ENCODE measurements around the gene ZNF22.

ZNF22 gene

DNA sequence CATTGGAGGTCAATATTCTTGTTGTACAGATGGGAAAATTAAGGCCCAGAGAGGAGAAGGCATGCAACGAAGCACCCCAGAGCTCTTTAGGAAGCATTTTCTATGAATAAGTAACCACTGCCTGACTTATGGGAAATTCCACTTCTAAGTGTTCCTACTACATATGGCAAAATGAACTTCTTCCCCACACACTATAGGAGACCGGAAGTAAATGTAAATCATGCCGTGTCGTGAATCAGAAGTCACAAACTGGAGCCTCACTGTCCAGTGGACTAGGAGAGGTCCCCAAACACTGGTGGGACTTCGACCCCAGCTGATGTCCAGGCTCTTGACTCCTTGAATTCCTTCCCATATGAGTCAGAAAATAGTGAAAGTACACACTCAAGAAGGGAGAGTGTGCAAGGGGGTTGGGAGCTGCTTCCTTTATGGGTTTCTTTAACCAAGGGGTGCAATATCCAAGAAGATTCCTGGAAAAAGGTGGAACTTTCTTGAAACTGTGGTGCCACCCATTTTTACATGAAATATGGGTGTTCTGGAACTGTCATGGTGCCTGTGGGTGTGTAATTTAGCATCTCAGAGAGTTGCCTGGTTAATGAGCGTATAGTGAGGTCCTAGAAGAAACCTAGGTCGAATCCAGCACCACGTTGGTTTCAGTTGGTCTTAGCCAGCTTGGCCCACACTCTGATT lies 34.5 kb upstream of the ZNF22 start:
- Histone ChIP-seq H3K36me3 (ENCODE audit: control insufficient read depth, insufficient read depth, low read length) (peaks cover 8% of the 10 kb centered on the region), H3K27me3 (replicated peaks; ENCODE audit: control insufficient read depth, insufficient read depth, low read length) (no peaks in the 10 kb centered on the region), H3K4me3 (replicated peaks; ENCODE audit: low read depth, low read length) (no peak overlapping the region)
- DNase-seq (ENCODE audit: extremely low read depth, insufficient read length), result no peak
- TF ChIP-seq, protein P1, sequence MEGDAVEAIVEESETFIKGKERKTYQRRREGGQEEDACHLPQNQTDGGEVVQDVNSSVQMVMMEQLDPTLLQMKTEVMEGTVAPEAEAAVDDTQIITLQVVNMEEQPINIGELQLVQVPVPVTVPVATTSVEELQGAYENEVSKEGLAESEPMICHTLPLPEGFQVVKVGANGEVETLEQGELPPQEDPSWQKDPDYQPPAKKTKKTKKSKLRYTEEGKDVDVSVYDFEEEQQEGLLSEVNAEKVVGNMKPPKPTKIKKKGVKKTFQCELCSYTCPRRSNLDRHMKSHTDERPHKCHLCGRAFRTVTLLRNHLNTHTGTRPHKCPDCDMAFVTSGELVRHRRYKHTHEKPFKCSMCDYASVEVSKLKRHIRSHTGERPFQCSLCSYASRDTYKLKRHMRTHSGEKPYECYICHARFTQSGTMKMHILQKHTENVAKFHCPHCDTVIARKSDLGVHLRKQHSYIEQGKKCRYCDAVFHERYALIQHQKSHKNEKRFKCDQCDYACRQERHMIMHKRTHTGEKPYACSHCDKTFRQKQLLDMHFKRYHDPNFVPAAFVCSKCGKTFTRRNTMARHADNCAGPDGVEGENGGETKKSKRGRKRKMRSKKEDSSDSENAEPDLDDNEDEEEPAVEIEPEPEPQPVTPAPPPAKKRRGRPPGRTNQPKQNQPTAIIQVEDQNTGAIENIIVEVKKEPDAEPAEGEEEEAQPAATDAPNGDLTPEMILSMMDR (IDR thresholded peaks at IDR 0.05; ENCODE audit: insufficient read depth, low read length, poor library complexity, severe bottlenecking), result no peak

DNA sequence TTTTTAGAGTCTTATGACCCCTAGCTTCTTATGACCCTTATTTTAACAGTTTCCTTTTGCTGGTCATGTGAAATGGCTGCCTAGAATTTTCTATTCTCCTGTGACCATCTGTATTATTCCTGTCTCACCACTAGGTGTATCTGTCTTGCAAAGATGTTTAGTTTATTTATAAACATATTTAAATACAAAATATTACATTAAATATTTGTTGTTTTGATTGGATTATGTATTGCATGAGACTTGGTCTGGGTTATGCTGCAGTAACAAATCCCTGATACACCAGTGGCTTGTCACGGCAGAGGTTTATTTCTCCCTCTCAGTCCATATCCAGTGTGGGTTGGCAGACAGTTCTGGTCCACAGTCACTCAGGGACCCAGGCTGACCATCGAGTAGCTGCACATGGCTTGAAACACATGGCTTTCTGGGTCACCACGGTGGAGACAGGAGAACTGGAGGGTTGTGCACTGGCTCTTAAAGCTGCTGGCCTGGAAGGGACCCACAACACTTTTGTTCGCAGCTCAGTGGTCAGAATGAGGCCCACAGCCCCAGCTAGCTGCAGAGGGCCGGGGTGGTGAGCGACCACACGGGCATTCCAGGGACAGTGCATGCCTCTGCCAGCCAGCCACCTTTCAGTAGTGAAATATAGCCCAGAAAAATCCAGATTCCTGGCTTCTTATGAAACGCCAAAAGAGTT lies 33.8 kb upstream of the ZNF22 start:
- Histone ChIP-seq H3K4me3 (replicated peaks; ENCODE audit: low read depth, low read length) (no peak overlapping the region), H3K36me3 (ENCODE audit: control insufficient read depth, insufficient read depth, low read length) (peaks cover 8% of the 10 kb centered on the region), H3K27me3 (replicated peaks; ENCODE audit: control insufficient read depth, insufficient read depth, low read length) (no peaks in the 10 kb centered on the region)
- no peak for DNase-seq (ENCODE audit: extremely low read depth, insufficient read length)
- TF ChIP-seq, protein P1 (IDR thresholded peaks at IDR 0.05; ENCODE audit: insufficient read depth, low read length, poor library complexity, severe bottlenecking), result peak; percentile 18

DNA sequence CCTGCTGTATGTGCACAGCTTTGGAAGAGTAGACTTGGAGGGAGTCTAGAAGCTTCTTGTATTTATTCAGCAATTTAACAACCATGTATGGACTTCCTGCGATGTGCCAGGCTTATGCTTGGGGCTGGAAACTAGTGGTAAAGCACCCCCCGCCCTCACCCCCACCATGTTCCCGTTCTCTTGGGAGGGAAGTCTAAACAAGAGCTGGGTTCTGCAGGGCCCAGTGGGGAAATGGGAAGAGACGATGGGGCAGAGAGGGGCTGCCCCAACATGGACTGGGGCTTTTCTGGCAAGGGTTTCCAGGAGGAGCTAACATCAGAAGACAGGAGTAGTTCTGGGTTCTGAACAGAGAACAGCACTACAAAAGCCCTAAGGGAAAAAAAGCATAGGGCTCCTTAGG lies 33.1 kb upstream of the ZNF22 start:
- peaks cover 8% of the 10 kb centered on the region for H3K36me3 ChIP-seq (ENCODE audit: control insufficient read depth, insufficient read depth, low read length)
- H3K27me3 ChIP-seq (replicated peaks; ENCODE audit: control insufficient read depth, insufficient read depth, low read length), result no peaks in the 10 kb centered on the region
- no peak overlapping the region for H3K4me3 ChIP-seq (replicated peaks; ENCODE audit: low read depth, low read length)
- DNase-seq (ENCODE audit: extremely low read depth, insufficient read length), result no peak
- TF ChIP-seq, protein P1 (IDR thresholded peaks at IDR 0.05; ENCODE audit: insufficient read depth, low read length, poor library complexity, severe bottlenecking), result no peak

DNA sequence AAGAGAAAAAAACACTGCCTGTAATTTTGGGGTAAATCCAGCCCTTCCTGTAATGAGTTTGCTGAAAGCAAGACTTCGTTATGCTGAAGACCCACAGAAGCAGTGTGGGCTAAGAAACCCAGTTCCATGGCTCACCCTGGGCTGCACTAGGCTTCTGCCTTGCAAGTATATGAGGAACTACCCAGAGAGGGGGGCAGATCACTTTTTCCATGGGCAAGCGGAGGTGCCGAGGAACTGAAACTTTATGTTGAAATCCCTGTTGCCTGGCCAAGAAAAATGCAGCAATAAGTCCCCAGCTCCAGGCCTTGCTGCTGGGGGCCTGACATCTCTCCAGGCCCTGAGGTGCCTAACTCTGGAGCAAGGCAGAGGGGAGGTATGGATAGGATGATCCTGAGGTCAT lies 32.6 kb upstream of the ZNF22 start:
- Histone ChIP-seq H3K27me3 (replicated peaks; ENCODE audit: control insufficient read depth, insufficient read depth, low read length) (no peaks in the 10 kb centered on the region), H3K4me3 (replicated peaks; ENCODE audit: low read depth, low read length) (no peak overlapping the region), H3K36me3 (ENCODE audit: control insufficient read depth, insufficient read depth, low read length) (peaks cover 11% of the 10 kb centered on the region)
- no peak for DNase-seq (ENCODE audit: extremely low read depth, insufficient read length)
- TF ChIP-seq, protein P1 (IDR thresholded peaks at IDR 0.05; ENCODE audit: insufficient read depth, low read length, poor library complexity, severe bottlenecking), result no peak

DNA sequence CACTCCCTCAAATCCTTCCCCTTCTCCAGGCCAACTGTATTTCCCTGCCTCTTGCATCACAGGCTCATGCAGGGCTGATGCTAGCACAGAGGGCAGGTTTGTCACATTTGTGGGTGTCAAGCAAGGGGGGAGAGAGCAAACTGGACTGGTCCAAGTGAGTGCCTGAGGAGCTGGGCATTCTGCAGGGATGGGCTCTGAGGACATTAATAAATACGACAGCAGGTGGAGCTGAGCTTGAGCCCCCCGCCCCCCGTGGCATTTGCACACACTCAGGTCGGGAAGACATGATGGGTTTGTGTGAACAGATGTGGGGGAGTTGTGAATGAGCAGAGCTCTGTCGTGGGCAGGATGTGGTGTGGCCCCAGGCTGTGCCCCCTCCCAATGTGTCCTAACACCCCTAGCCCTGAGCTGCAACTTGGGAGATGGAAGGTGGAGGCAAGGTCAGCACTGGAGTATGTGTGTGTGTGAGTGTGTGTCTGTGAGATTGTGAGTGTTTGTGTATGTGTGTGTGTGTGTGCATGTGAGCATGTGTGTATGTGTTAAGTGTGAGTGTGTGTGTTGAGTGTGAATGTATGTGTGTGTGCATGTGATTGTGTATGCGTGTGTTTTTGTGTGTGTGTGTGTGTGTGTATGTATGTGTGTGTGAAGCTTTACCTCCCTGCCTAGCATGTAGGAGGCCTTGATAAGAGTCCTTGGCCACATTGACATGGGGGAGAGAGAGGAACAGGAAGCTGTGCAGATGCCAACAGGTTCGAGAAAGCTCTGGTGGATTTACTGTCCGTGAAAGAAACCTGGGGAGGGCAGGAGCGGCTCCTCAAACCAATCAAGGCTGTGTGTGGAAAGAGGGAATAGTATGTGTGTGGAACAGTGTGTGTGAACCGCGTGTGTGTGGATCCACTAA lies 32.0 kb upstream of the ZNF22 start:
- no peak for DNase-seq (ENCODE audit: extremely low read depth, insufficient read length)
- Histone ChIP-seq H3K36me3 (ENCODE audit: control insufficient read depth, insufficient read depth, low read length) (peaks cover 12% of the 10 kb centered on the region), H3K27me3 (replicated peaks; ENCODE audit: control insufficient read depth, insufficient read depth, low read length) (no peaks in the 10 kb centered on the region), H3K4me3 (replicated peaks; ENCODE audit: low read depth, low read length) (no peak overlapping the region)
- TF ChIP-seq, protein P1 (IDR thresholded peaks at IDR 0.05; ENCODE audit: insufficient read depth, low read length, poor library complexity, severe bottlenecking), result no peak
